ENCODE results near the gene ATG10.

Gene ATG10

DNA sequence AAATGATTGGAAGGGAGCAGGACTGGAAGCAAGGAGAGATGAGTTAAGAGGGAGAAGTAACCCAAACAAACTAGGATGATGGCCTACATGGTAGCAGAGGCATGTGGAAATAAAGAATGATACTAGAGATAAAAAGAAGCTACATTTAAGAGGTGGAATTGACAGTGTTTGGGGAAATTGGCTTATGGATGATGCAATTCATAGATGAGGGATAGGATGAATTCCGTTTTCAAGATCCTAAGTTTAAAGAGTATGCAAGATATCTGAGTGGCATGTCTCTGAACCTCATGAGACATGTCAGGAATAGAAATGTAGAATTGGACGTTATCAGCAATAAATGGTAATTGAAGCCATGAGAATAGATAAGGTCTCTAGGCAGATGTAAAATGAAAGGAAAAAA, 232.7 kb downstream of the ATG10 start:
- no peak for DNase-seq (ENCODE audit: low read depth)
- TF ChIP-seq, protein P1, sequence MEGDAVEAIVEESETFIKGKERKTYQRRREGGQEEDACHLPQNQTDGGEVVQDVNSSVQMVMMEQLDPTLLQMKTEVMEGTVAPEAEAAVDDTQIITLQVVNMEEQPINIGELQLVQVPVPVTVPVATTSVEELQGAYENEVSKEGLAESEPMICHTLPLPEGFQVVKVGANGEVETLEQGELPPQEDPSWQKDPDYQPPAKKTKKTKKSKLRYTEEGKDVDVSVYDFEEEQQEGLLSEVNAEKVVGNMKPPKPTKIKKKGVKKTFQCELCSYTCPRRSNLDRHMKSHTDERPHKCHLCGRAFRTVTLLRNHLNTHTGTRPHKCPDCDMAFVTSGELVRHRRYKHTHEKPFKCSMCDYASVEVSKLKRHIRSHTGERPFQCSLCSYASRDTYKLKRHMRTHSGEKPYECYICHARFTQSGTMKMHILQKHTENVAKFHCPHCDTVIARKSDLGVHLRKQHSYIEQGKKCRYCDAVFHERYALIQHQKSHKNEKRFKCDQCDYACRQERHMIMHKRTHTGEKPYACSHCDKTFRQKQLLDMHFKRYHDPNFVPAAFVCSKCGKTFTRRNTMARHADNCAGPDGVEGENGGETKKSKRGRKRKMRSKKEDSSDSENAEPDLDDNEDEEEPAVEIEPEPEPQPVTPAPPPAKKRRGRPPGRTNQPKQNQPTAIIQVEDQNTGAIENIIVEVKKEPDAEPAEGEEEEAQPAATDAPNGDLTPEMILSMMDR (IDR thresholded peaks at IDR 0.05; ENCODE audit: control insufficient read depth, extremely low read depth, insufficient read depth): no peak
- H3K4me3 ChIP-seq (ENCODE audit: low read depth, low read length): no peak overlapping the region

- no peak for DNase-seq (ENCODE audit: low read depth)
- no peak overlapping the region for H3K4me3 ChIP-seq (ENCODE audit: low read depth, low read length)
- TF ChIP-seq, protein P1 (IDR thresholded peaks at IDR 0.05; ENCODE audit: control insufficient read depth, extremely low read depth, insufficient read depth): no peak
Measured at GRCh38 chr5:82205005-82205404, 233.2 kb downstream of the ATG10 start.

GRCh38 chr5:82208371-82208770, 236.5 kb downstream of the ATG10 start:
- TF ChIP-seq, protein P1 (IDR thresholded peaks at IDR 0.05; ENCODE audit: control insufficient read depth, extremely low read depth, insufficient read depth): no peak

GRCh38 chr5:82211855-82212572, 240.2 kb downstream of the ATG10 start:
- TF ChIP-seq, protein P1 (IDR thresholded peaks at IDR 0.05; ENCODE audit: control insufficient read depth, extremely low read depth, insufficient read depth): no peak
- DNase-seq (ENCODE audit: low read depth): no peak
- H3K4me3 ChIP-seq (ENCODE audit: low read depth, low read length): no peak overlapping the region

More at GRCh38 chr5:82208371-82208770, 236.5 kb downstream of the ATG10 start:
- no peak overlapping the region for H3K4me3 ChIP-seq (ENCODE audit: low read depth, low read length)
- no peak for DNase-seq (ENCODE audit: low read depth)

DNA sequence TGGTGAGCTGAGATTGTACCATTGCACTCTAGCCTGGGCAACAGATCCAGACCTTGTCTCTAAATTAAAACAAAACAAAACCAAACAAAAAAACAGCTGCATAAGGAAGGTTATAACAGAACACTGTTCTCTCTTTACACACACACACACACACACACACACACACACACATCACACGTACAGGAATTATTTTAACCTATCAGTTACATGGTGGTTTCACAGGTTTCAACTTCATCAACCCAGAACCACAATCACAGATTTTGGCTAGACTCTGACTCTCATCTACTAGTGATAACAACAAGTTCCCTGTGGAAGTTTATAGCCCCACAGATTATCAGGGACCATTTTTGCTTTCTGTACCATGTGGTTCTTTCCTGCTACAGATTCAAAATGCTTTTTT, 246.1 kb downstream of the ATG10 start:
- no peak for DNase-seq (ENCODE audit: low read depth)
- no peak overlapping the region for H3K4me3 ChIP-seq (ENCODE audit: low read depth, low read length)
- TF ChIP-seq, protein P1 (IDR thresholded peaks at IDR 0.05; ENCODE audit: control insufficient read depth, extremely low read depth, insufficient read depth): no peak

GRCh38 chr5:82218374-82219156, 246.7 kb downstream of the ATG10 start:
- TF ChIP-seq, protein P1 (IDR thresholded peaks at IDR 0.05; ENCODE audit: control insufficient read depth, extremely low read depth, insufficient read depth): no peak
- DNase-seq (ENCODE audit: low read depth): no peak

More at GRCh38 chr5:82218374-82219156, 246.7 kb downstream of the ATG10 start:
- no peak overlapping the region for H3K4me3 ChIP-seq (ENCODE audit: low read depth, low read length)

All from LNCaP clone FGC (cell line).